RCC 7860 (cell line): ENCODE data around the gene SNX27.

Source experiments
- DNase-seq: peaks from one replicate; pipeline ENCODE4 v3.0.0-alpha.2; 2015; ENCODE audit warnings: low spot score
- FAIRE-seq: peaks from 2 replicates; lab custom pipeline; 2012; peaks lifted over from hg19 to GRCh38; lab: Jason Lieb, UNC

SNX27 gene

GRCh38 chr1:151611832-151612500, at the start of gene SNX27:
Gene SNX27 (plus strand): TSS chr1:151612050. CDS start chr1:151612202, 152 bp downstream.
- DNase-seq (peak; percentile 81), FAIRE-seq (no peak)

- DNase-seq (no peak), FAIRE-seq (no peak)
Measured at GRCh38 chr1:151562661-151563060, 49.2 kb upstream of the SNX27 start.

GRCh38 chr1:151563376-151563775, 48.5 kb upstream of the SNX27 start:
- FAIRE-seq: no peak
- no peak for DNase-seq

- FAIRE-seq: no peak
Measured at GRCh38 chr1:151565502-151566189, 46.2 kb upstream of the SNX27 start.

GRCh38 chr1:151568626-151569088, 43.2 kb upstream of the SNX27 start:
- no peak for FAIRE-seq

More at GRCh38 chr1:151565502-151566189, 46.2 kb upstream of the SNX27 start:
- DNase-seq: no peak

GRCh38 chr1:151570819-151571218, 41.0 kb upstream of the SNX27 start:
- DNase-seq (no peak), FAIRE-seq (no peak)

More at GRCh38 chr1:151568626-151569088, 43.2 kb upstream of the SNX27 start:
- no peak for DNase-seq

GRCh38 chr1:151574575-151575529, 37.0 kb upstream of the SNX27 start:
- FAIRE-seq (no peak), DNase-seq (no peak)

GRCh38 chr1:151577173-151577572, 34.7 kb upstream of the SNX27 start:
- DNase-seq (no peak), FAIRE-seq (no peak)

GRCh38 chr1:151578941-151579340, 32.9 kb upstream of the SNX27 start:
- FAIRE-seq (no peak), DNase-seq (no peak)

- FAIRE-seq (no peak), DNase-seq (peak; percentile 40)
Measured at GRCh38 chr1:151579436-151580225, 32.2 kb upstream of the SNX27 start.

- no peak for DNase-seq
- FAIRE-seq: no peak
Measured at GRCh38 chr1:151581451-151581850, 30.4 kb upstream of the SNX27 start.

- no peak for DNase-seq
- FAIRE-seq: no peak
Measured at GRCh38 chr1:151581921-151582320, 29.9 kb upstream of the SNX27 start.

- FAIRE-seq: no peak
Measured at GRCh38 chr1:151583796-151584195, 28.1 kb upstream of the SNX27 start.

GRCh38 chr1:151584278-151584677, 27.6 kb upstream of the SNX27 start:
- FAIRE-seq (no peak), DNase-seq (no peak)

More at GRCh38 chr1:151583796-151584195, 28.1 kb upstream of the SNX27 start:
- DNase-seq: no peak

GRCh38 chr1:151584780-151585179, 27.1 kb upstream of the SNX27 start:
- FAIRE-seq (no peak), DNase-seq (no peak)

GRCh38 chr1:151585622-151586021, 26.2 kb upstream of the SNX27 start:
- no peak for DNase-seq
- FAIRE-seq: peak; percentile 58

- no peak for FAIRE-seq
- DNase-seq: no peak
Measured at GRCh38 chr1:151590961-151591360, 20.9 kb upstream of the SNX27 start.

- no peak for FAIRE-seq
- DNase-seq: no peak
Measured at GRCh38 chr1:151593730-151594129, 18.1 kb upstream of the SNX27 start.

GRCh38 chr1:151594143-151594625, 17.7 kb upstream of the SNX27 start:
- FAIRE-seq (no peak), DNase-seq (peak; percentile 38)
